Hippocampal formation (tissue), 2 donors: ENCODE measurements around the gene LGALS8.
"Not testable (repeated sequence)": the region's sequence is repeated elsewhere in the genome, so short reads cannot be mapped to it uniquely, and the experiment has no call there.

ENCODE experiments used
- DNase-seq, 2 donors: peaks; one replicate each; lab custom pipeline; 2025; lab: John Stamatoyannopoulos, UW

The LGALS8 gene

GRCh38 chr1:236540813-236541465 lies 17.2 kb downstream of the LGALS8 start:
- DNase-seq, result no peak

- DNase-seq, result no peak
These were observed 17.9 kb downstream of the LGALS8 start for GRCh38 chr1:236541710-236542109.

- DNase-seq, result no peak
These were observed 19.4 kb downstream of the LGALS8 start for GRCh38 chr1:236543065-236543669.

- DNase-seq, result no peak
These were observed 21.9 kb downstream of the LGALS8 start for GRCh38 chr1:236545621-236546169.

GRCh38 chr1:236548452-236548851 lies 24.7 kb downstream of the LGALS8 start:
- DNase-seq, result no peak

- DNase-seq, result no peak
These were observed 27.4 kb downstream of the LGALS8 start for GRCh38 chr1:236550961-236551851.

GRCh38 chr1:236552096-236552495 lies 28.3 kb downstream of the LGALS8 start:
- no peak for DNase-seq

GRCh38 chr1:236552901-236553300 lies 29.1 kb downstream of the LGALS8 start:
- no peak for DNase-seq

- no peak for DNase-seq
These were observed 29.6 kb downstream of the LGALS8 start for GRCh38 chr1:236553370-236553769.

- DNase-seq, result no peak
These were observed 32.8 kb downstream of the LGALS8 start for GRCh38 chr1:236556606-236557005.

- DNase-seq, result no peak
These were observed 34.3 kb downstream of the LGALS8 start for GRCh38 chr1:236558081-236558480.

- no peak for DNase-seq
These were observed 35.1 kb downstream of the LGALS8 start for GRCh38 chr1:236558846-236559245.

GRCh38 chr1:236560213-236560771 lies 36.5 kb downstream of the LGALS8 start:
- DNase-seq, result no peak

- DNase-seq, result no peak
These were observed 38.2 kb downstream of the LGALS8 start for GRCh38 chr1:236561976-236562375.

GRCh38 chr1:236565530-236565929 lies 41.7 kb downstream of the LGALS8 start:
- no peak for DNase-seq

GRCh38 chr1:236568285-236568894 lies 44.6 kb downstream of the LGALS8 start:
- no peak for DNase-seq

GRCh38 chr1:236575523-236575922 lies 51.7 kb downstream of the LGALS8 start:
- DNase-seq, result peak in 1 of 2 donors; percentile 15

- DNase-seq, result no peak
These were observed 52.2 kb downstream of the LGALS8 start for GRCh38 chr1:236576004-236576403.

- not testable (repeated sequence) for DNase-seq
These were observed 53.3 kb downstream of the LGALS8 start for GRCh38 chr1:236577041-236577440.

GRCh38 chr1:236578661-236579060 lies 54.9 kb downstream of the LGALS8 start:
- no peak for DNase-seq

GRCh38 chr1:236580404-236580803 lies 56.6 kb downstream of the LGALS8 start:
- not testable (repeated sequence) for DNase-seq

GRCh38 chr1:236581528-236581927 lies 57.7 kb downstream of the LGALS8 start:
- DNase-seq, result no peak
